Measurements from ENCODE around the gene GPX5. TPM values are rescaled to one million over a fixed set of nuclear protein-coding genes. Genes with fewer than 3 reads are reported as not detected.

The GPX5 gene
- total RNA-seq (2014; rRNA removed; shearing (Covaris generic)), result not detected in 2 replicates

- Histone ChIP-seq H3K27me3 (ENCODE audit: control insufficient read depth, insufficient read depth, low read length) (no peaks in the 10 kb centered on the region), H3K36me3 (replicated peaks; ENCODE audit: control insufficient read depth, insufficient read depth, low read length) (no peaks in the 10 kb centered on the region), H3K4me3 (ENCODE audit: insufficient read depth, low read depth, low read length) (no peak within 1 kb of the TSS)
- DNase-seq, result no peak
These were observed at the start of gene GPX5 for GRCh38 chr6:28525496-28526039. Gene GPX5 (plus strand): TSS chr6:28525881. CDS start chr6:28526014, 133 bp downstream.

DNA sequence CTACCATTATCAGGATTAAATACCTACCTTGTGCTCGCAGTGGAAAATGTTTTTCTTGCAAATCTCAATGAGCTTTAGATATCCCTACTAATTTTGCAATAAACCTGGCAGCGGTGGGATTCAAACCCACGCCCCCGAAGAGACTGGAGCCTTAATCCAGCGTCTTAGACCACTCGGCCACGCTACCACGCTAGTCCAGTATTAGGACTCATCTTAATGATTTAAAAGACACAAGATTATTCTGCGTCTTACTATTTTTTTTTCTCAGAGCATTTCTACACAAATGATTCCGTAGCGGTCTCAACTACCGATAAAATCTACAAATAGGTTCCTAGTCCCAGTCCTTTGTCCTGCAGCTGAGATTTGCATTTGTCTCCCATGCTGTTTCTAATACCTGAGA lies 47.2 kb upstream of the GPX5 start:
- Histone ChIP-seq H3K36me3 (replicated peaks; ENCODE audit: control insufficient read depth, insufficient read depth, low read length) (no peaks in the 10 kb centered on the region), H3K4me3 (ENCODE audit: insufficient read depth, low read depth, low read length) (no peak overlapping the region), H3K27me3 (ENCODE audit: control insufficient read depth, insufficient read depth, low read length) (no peaks in the 10 kb centered on the region; the same call in 1 of the 2 replicates)
- no peak for DNase-seq

DNA sequence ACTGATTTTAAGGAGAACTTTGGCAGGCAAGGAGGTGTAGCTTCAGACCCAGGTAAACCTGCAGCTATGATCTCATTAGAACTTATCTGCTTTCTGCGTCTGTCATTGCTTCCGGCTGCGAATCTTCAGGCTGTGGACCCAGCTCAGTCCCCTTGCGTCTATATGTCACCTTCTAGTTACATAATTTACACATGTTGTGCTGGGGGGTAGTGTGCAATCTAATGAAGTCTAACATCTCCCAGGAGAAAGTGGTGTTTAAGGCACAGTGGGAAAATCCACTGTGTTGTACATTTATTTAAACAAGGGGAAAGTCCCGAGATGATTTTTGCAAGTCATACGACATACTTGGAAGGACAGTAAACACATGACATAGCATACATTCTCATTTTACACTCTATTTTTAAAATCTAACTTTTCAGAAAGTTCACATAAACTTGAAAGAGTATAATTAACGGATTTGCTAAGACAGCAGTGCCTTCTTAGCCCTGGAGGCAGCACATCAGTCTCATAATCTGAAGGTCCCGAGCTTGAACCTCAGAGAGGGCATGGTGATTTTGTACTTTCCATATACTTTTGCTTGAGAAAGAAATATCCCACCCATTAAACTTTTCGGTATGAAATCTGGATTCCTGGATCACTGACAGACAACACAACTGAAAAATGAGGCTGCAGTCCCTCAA lies 45.3 kb upstream of the GPX5 start:
- DNase-seq, result no peak
- Histone ChIP-seq H3K36me3 (replicated peaks; ENCODE audit: control insufficient read depth, insufficient read depth, low read length) (no peaks in the 10 kb centered on the region), H3K27me3 (ENCODE audit: control insufficient read depth, insufficient read depth, low read length) (no peaks in the 10 kb centered on the region; the same call in 1 of the 2 replicates), H3K4me3 (ENCODE audit: insufficient read depth, low read depth, low read length) (no peak overlapping the region)

GRCh38 chr6:28485482-28485881 lies 40.2 kb upstream of the GPX5 start:
- H3K4me3 ChIP-seq (ENCODE audit: insufficient read depth, low read depth, low read length), result no peak overlapping the region
- no peak for DNase-seq
- H3K36me3 ChIP-seq (replicated peaks; ENCODE audit: control insufficient read depth, insufficient read depth, low read length), result no peaks in the 10 kb centered on the region
- peaks cover 2% of the 10 kb centered on the region; the same call in 1 of the 2 replicates for H3K27me3 ChIP-seq (ENCODE audit: control insufficient read depth, insufficient read depth, low read length)

DNA sequence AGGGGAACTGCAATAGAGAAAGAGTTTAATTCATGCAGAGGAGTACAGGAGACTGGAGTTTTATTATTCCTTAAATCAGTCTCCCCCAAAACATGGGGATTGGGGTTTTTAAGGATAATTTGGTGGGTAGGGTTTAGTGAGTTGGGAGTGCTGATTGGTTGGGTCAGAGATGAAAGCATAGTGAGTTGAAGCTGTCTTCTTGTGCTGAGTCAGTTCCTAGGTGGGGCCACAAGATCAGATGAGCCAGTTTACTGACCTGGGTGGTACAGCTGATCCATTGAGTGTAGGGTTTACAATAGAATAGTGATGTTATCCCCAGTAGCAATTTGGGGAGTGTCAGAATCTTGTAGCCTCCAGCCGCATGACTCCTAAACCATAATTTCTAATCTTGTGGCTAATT lies 39.1 kb upstream of the GPX5 start:
- Histone ChIP-seq H3K36me3 (replicated peaks; ENCODE audit: control insufficient read depth, insufficient read depth, low read length) (no peaks in the 10 kb centered on the region), H3K4me3 (ENCODE audit: insufficient read depth, low read depth, low read length) (no peak overlapping the region), H3K27me3 (ENCODE audit: control insufficient read depth, insufficient read depth, low read length) (peaks cover 4% of the 10 kb centered on the region; the same call in 1 of the 2 replicates)
- DNase-seq, result no peak

DNA sequence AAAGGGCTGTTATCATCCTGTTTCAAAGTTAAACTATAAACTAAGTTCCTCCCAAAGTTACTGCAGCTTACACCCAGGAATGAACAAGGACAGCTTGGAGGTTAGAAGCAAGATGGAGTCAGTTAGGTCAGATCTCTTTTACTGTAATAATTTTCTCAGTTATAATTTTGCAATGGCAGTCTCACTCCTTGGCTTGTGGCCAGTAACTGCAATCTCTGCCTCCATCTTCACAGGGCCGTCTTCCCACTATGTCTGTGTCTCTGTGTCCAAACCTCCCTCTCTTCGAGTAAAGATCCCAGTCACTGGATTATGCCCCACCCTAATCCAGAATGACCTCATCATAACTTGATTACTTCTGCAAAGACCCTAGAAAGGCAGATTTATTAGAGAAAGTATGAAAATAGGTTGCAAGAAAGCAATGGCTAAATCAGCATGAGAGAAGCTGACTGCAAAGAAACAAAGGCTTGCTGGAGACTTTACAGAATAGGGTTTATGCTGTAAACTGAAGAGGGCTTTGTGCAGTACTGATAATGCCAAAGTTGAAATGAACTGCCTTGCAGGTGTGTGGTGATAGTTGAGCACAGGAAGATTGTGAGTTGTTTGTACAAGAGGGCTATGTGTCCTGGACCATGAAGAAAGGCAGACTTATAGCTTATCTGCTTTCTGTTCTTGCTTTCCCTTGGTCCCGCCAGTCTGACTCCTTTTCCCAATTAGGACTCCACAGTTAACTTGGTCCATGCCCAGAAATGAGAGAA lies 38.5 kb upstream of the GPX5 start:
- H3K36me3 ChIP-seq (replicated peaks; ENCODE audit: control insufficient read depth, insufficient read depth, low read length), result no peaks in the 10 kb centered on the region
- DNase-seq, result no peak
- H3K27me3 ChIP-seq (ENCODE audit: control insufficient read depth, insufficient read depth, low read length), result peaks cover 4% of the 10 kb centered on the region; the same call in 1 of the 2 replicates
- H3K4me3 ChIP-seq (ENCODE audit: insufficient read depth, low read depth, low read length), result no peak overlapping the region

GRCh38 chr6:28488916-28489365 lies 36.7 kb upstream of the GPX5 start:
- H3K36me3 ChIP-seq (replicated peaks; ENCODE audit: control insufficient read depth, insufficient read depth, low read length), result no peaks in the 10 kb centered on the region
- H3K4me3 ChIP-seq (ENCODE audit: insufficient read depth, low read depth, low read length), result peak overlapping the region; percentile 50
- H3K27me3 ChIP-seq (ENCODE audit: control insufficient read depth, insufficient read depth, low read length), result peaks cover 4% of the 10 kb centered on the region; the same call in 1 of the 2 replicates
- peak; percentile 43 for DNase-seq

GRCh38 chr6:28489366-28490204 lies 36.1 kb upstream of the GPX5 start:
- Histone ChIP-seq H3K4me3 (ENCODE audit: insufficient read depth, low read depth, low read length) (peak overlapping the region; percentile 50), H3K27me3 (ENCODE audit: control insufficient read depth, insufficient read depth, low read length) (peaks cover 4% of the 10 kb centered on the region; the same call in 1 of the 2 replicates), H3K36me3 (replicated peaks; ENCODE audit: control insufficient read depth, insufficient read depth, low read length) (no peaks in the 10 kb centered on the region)
- DNase-seq, result peak; percentile 87

- Histone ChIP-seq H3K36me3 (replicated peaks; ENCODE audit: control insufficient read depth, insufficient read depth, low read length) (no peaks in the 10 kb centered on the region), H3K27me3 (ENCODE audit: control insufficient read depth, insufficient read depth, low read length) (peaks cover 4% of the 10 kb centered on the region; the same call in 1 of the 2 replicates), H3K4me3 (ENCODE audit: insufficient read depth, low read depth, low read length) (peak overlapping the region; percentile 50)
- DNase-seq, result peak; percentile 31
These were observed 35.3 kb upstream of the GPX5 start for GRCh38 chr6:28490205-28490890.

DNA sequence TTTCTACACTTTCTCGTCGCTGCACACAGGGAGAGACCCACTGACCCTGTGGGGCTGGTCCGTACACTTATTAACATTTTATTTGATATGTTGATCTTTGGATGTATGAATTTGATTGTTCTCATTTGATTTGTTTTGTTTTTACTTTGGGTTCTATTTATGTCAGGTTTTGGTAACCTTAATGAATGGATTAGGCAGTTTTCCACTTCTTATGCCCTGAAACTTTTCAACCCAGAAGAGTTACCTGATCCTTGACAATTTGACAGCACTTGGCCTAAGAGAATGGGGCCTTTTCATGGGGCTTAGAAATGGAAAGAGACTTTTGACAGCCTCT lies 33.7 kb upstream of the GPX5 start:
- DNase-seq, result no peak
- Histone ChIP-seq H3K4me3 (ENCODE audit: insufficient read depth, low read depth, low read length) (peak overlapping the region; percentile 12; the same call in 1 of the 2 replicates), H3K36me3 (replicated peaks; ENCODE audit: control insufficient read depth, insufficient read depth, low read length) (no peaks in the 10 kb centered on the region), H3K27me3 (ENCODE audit: control insufficient read depth, insufficient read depth, low read length) (peaks cover 4% of the 10 kb centered on the region; the same call in 1 of the 2 replicates)

GRCh38 chr6:28496099-28496779 lies 29.4 kb upstream of the GPX5 start:
- Histone ChIP-seq H3K4me3 (ENCODE audit: insufficient read depth, low read depth, low read length) (no peak overlapping the region), H3K36me3 (replicated peaks; ENCODE audit: control insufficient read depth, insufficient read depth, low read length) (no peaks in the 10 kb centered on the region), H3K27me3 (ENCODE audit: control insufficient read depth, insufficient read depth, low read length) (no peaks in the 10 kb centered on the region)
- DNase-seq, result no peak

DNA sequence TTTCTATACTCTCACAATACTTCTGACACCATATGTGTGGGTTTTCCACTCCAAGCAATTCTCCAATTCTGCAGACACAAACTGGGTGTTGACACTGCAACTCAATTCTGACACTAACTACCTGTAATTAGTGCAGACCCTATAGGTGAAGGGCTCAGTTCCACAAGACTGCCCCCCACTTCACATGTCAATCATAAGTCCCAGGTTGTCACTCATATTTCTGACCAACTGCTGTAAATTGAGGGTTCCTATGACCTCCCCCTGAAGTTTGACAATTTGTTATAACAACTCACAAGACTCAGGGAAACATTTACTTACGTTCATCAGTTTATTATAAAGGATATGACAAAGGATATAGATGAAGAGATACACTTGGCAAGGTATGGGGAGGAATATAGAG lies 28.4 kb upstream of the GPX5 start:
- Histone ChIP-seq H3K4me3 (ENCODE audit: insufficient read depth, low read depth, low read length) (no peak overlapping the region), H3K36me3 (replicated peaks; ENCODE audit: control insufficient read depth, insufficient read depth, low read length) (no peaks in the 10 kb centered on the region), H3K27me3 (ENCODE audit: control insufficient read depth, insufficient read depth, low read length) (no peaks in the 10 kb centered on the region)
- DNase-seq, result no peak

- Histone ChIP-seq H3K27me3 (ENCODE audit: control insufficient read depth, insufficient read depth, low read length) (no peaks in the 10 kb centered on the region), H3K4me3 (ENCODE audit: insufficient read depth, low read depth, low read length) (no peak overlapping the region), H3K36me3 (replicated peaks; ENCODE audit: control insufficient read depth, insufficient read depth, low read length) (no peaks in the 10 kb centered on the region)
- DNase-seq, result no peak
These were observed 27.8 kb upstream of the GPX5 start for GRCh38 chr6:28497893-28498292.

All from H7 (cell line).